SK-MEL-5 (cell line): Measurements from ENCODE around the gene RFNG. TPM values are rescaled to one million over a fixed set of nuclear protein-coding genes. Genes with fewer than 3 reads are reported as not detected.

ENCODE experiments used
- DNase-seq: peaks from one replicate; pipeline ENCODE4 v3.0.0-alpha.2; 2016; ENCODE audit warnings: low read depth, low spot score
- in situ Hi-C: cut with HindIII; loops from 2 replicates; pipeline ENCODE4 v1.10.0; 2016; ENCODE audit warnings: low sequenced_read_pairs, high pct_unique_total_duplicates, low pct_unique_long_range_greater_than_20kb
- polyA plus RNA-seq, 2 experiments: library from polyadenylated mRNA; depleted of rRNA; stranded (reverse); fragments of >200 nt; gene quantifications; 2 replicates each; pipeline ENCODE4 v1.2.3, GENCODE V29; 2015
- total RNA-seq: library from RNA; depleted of rRNA; stranded (reverse); fragments of >200 nt; shearing (Covaris generic); gene quantifications from 2 replicates; pipeline ENCODE4 v1.2.3, GENCODE V29; 2014; rRNA removed

Gene RFNG, protein sequence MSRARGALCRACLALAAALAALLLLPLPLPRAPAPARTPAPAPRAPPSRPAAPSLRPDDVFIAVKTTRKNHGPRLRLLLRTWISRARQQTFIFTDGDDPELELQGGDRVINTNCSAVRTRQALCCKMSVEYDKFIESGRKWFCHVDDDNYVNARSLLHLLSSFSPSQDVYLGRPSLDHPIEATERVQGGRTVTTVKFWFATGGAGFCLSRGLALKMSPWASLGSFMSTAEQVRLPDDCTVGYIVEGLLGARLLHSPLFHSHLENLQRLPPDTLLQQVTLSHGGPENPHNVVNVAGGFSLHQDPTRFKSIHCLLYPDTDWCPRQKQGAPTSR
- 29.2 and 29.3 TPM in 2 replicates for total RNA-seq
- polyA plus RNA-seq (2015; cell fraction: cytosol; rRNA removed), result 69.4 and 86.5 TPM in 2 replicates
- 327 and 461 TPM in 2 replicates for polyA plus RNA-seq (2015; cell fraction: nucleus; rRNA removed)

- peak; percentile 74 for DNase-seq
- in situ Hi-C loops, result loop anchor here (10.0 kb wide), 1 partner anchor 153 kb away; no protein-coding TSS in a partner anchor
Observed at GRCh38 chr17:82051776-82052637, at the start of gene RFNG, which contains the start of gene GPS1. RFNG (minus strand) TSS chr17:82051811; CDS start chr17:82051766, 45 bp downstream. GPS1 (plus strand) TSS chr17:82051898; CDS start chr17:82051932, 34 bp downstream.

GRCh38 chr17:82101301-82101715 lies 49.7 kb upstream of the RFNG start:
- DNase-seq, result no peak
- in situ Hi-C loops, result no loop called here

- in situ Hi-C loops, result no loop called here
- DNase-seq, result no peak
Observed at GRCh38 chr17:82100502-82101298, 49.1 kb upstream of the RFNG start.

DNA sequence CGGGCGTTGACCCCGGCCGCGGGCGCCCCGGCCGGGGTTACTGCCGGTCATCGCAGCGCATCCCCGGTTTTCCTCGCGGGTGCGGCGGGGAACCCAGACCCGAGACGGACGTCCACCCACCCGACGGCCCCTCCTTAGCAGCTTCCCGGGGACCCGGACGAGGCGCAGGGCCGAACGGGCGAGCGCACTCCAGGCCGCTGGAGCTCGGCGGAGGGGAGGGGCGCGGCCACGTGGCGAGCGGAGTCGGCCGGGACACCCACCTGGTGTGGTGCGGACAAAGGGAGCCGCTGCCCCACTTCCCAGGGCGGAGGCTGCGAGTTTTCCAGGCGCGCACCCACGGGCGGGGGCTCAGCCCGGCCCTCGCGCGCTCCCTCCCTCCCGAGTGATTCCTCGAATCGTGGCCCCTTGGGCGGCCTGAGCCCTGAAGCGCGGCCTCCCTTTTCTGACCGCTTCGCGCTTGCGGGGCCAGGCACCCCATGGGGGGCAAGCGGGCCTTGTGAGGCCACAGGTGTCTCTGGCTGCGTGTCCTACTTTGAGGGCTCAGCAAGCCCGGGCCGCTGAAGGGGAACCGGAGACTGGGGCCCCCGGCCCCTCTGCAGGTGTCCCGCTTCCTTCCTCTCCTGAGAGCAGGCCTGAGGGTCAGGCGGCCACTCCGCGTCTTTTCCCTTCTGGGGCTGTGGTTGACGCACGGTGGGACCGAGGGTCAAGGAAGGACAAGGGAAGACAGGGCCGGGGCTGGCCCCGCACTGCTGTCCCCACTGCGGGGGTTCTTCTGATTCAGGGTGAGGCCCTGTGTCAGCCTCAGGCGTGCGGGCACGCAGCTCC lies 47.5 kb upstream of the RFNG start:
- in situ Hi-C loops, result no loop called here
- no peak for DNase-seq

GRCh38 chr17:82098169-82098938 lies 46.7 kb upstream of the RFNG start, which contains the start of gene FASN:
FASN (minus strand) TSS chr17:82098236; CDS start chr17:82096445, 1,791 bp downstream.
- in situ Hi-C loops, result no loop called here
- peak; percentile 99 for DNase-seq

DNA sequence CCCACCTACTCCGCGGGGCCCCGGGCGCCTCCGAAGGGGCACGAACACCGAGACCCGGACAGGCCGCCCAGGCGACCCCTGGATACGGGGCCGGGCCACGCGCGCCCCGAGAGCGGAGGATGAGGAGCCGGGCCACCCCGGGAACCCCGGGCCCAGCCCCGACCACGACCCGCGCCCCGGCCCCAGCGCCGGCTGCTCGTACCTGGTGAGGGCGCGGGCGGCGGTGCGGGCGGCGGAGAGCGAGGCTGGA lies 46.2 kb upstream of the RFNG start:
- in situ Hi-C loops, result no loop called here
- no peak for DNase-seq

DNA sequence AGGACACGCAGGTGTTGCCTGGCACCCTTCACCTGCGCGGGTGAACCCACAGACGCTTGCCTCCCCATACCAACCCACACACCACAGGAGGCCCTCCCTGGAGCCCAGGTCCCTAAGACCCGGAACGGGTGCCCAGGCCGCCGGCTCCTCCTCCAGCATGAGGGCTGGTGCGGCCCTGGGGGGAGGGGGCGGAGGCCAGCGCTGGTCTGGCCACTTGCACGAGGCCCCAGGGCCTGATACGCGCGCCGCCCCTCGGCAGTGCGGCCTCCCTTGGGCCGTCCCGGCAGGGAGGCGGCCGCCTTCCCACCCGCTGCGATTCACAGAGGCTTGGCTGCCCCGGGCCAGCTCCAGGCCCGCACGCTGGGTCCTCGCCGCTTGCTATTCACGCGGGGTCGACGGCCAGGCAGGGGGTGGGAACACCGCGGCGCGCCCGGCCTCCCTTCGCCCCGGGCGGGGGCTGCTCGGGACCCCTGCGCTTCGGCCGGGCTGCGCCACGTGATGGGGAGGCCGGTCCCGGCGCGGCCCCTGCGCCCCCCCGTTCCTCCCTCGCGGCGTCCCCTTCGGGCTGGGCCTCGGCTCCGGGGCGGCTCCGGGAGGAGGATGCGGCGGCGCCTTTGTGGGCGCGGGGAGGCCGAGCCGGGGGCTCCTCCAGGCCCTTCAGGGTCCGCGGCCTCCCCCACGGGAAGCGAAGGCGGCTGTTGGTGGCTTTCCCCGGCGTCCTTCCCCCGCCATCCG lies 45.7 kb upstream of the RFNG start:
- peak; percentile 54 for DNase-seq
- in situ Hi-C loops, result no loop called here

- DNase-seq, result no peak
Observed at GRCh38 chr17:82096709-82097183, 45.1 kb upstream of the RFNG start.

GRCh38 chr17:82095777-82096708 lies 44.4 kb upstream of the RFNG start:
- DNase-seq, result no peak

More at GRCh38 chr17:82096709-82097183, 45.1 kb upstream of the RFNG start:
- in situ Hi-C loops, result no loop called here

DNA sequence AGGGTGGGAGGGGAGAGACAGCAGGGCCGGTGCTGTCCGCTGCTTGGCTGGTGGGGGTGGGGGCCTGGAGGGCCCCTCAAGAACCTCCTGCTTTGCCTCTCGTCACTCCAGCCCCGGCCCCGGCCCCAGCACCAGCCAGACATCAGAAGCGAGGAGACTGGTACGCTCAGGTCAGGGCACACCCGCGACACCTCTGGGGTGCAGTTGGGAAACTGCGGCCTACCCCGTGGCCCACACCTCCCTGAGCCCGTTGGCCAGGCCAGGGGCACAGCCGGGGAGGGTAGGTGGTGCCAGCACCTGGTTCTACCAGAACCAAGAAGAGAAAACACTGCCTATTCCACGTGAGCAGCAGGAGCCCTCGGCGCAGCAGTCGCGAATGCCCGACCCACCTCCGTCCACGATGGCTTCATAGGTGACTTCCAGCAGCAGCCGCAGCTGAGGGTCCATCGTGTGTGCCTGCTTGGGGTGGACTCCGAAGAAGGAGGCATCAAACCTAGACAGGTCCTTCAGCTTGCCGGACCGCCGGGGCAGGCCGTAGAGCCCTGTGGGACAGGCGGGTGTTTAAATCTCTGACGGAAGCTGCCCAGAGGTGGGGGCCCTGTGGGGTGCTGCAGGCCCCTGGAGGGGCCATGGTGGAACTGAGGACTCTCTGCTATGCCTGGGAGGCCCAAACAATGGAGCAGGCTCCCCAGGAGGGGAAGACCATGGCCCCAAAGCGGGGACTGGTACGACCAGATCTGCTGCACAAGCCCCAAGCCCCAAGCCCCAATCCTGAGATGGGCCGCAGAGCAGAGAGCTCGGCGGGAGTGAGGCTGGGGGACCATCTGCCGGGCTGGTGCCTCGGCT lies 43.5 kb upstream of the RFNG start:
- DNase-seq, result no peak
- in situ Hi-C loops, result no loop called here

More at GRCh38 chr17:82095777-82096708, 44.4 kb upstream of the RFNG start:
- in situ Hi-C loops, result no loop called here

- DNase-seq, result no peak
- in situ Hi-C loops, result no loop called here
Observed at GRCh38 chr17:82092995-82093751, 41.6 kb upstream of the RFNG start.

DNA sequence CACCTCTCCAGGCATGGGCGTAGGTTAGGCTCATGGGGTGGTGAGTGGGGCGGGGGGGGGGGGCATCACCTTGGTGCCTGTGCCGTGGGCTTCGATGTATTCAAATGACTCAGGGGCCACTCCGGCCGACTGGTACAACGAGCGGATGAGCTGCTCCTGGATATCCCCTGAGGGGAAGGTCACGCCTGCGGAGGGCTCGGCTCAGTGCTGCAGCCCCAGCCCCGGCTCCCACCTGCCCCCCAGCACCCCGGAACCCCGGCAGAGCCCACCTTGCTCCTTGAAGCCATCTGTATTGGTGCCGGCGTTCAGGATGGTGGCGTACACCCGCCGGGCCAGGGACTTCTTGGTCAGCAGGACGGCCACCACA lies 41.0 kb upstream of the RFNG start:
- no peak for DNase-seq
- in situ Hi-C loops, result no loop called here

- no peak for DNase-seq
- in situ Hi-C loops, result no loop called here
Observed at GRCh38 chr17:82092094-82092586, 40.5 kb upstream of the RFNG start.
